Gastrocnemius medialis (tissue), 4 donors: ENCODE measurements around the gene HS3ST5. TPM values are rescaled to one million over a fixed set of nuclear protein-coding genes. Genes with fewer than 3 reads are reported as not detected.
A peak's percentile ranks its signal among the peaks of the same experiment; 100 is the strongest.
"Not testable (repeated sequence)": the region's sequence is repeated elsewhere in the genome, so short reads cannot be mapped to it uniquely, and the experiment has no call there.

Source experiments
- ATAC-seq, 2 donors: fragments of 150-250 bp; one replicate each; pipeline ENCODE4 v1.9.1; 2016
- DNase-seq, 2 donors: peaks; one replicate each; pipeline ENCODE4 v3.0.0-alpha.2; 2019
- H3K27ac ChIP-seq, 4 donors: fragments of 200-600 bp; sonication (generic); 1 replicate in 1 of 4; 2 replicates in 3 of 4; pipeline ENCODE4 v1.5.1; 2016 to 2018; ENCODE audit warnings: mild to moderate bottlenecking in 2 of 4, moderate library complexity in 1 of 4
- H3K27me3 ChIP-seq, 3 donors: fragments of 200-600 bp; sonication (generic) in 2 of 3; 1 replicate in 1 of 3; 2 replicates in 2 of 3; pipeline versions ENCODE4 v1.5.1 to v1.6.0; 2016 to 2019; ENCODE audit warnings: mild to moderate bottlenecking in 1 of 3, moderate library complexity in 1 of 3
- H3K36me3 ChIP-seq, 2 donors: fragments of 200-600 bp; sonication (generic) in 1 of 2; one replicate each; pipeline ENCODE4 v1.5.1; 2017 to 2018
- H3K4me1 ChIP-seq, 2 donors: fragments of 200-600 bp; sonication (generic) in 1 of 2; one replicate each; pipeline ENCODE4 v1.5.1; 2016 to 2017; ENCODE audit warnings: mild to moderate bottlenecking in 2 of 2
- H3K4me3 ChIP-seq, 4 donors: fragments of 200-600 bp; sonication (generic) in 3 of 4; 1 replicate in 1 of 4; 2 replicates in 3 of 4; pipeline ENCODE4 v1.5.1; 2016 to 2019; ENCODE audit warnings: mild to moderate bottlenecking in 2 of 4
- H3K9me3 ChIP-seq, 3 donors: fragments of 200-600 bp; sonication (generic) in 2 of 3; 1 replicate in 1 of 3; 2 replicates in 2 of 3; pipeline ENCODE4 v1.5.1; 2016 to 2019
- CTCF ChIP-seq, 5 experiments: fragments of 450-650 bp in 3 of 5; fragments of 200-600 bp in 2 of 5; sonication (generic) in 2 of 5; IDR thresholded peaks in 4 of 5; conservative IDR thresholded peaks in 1 of 5; 1 replicate in 4 of 5; 2 replicates in 1 of 5; pipeline ENCODE4 v1.5.1; 2016 to 2019; ENCODE audit warnings: antibody characterized with exemption in 5 of 5, mild to moderate bottlenecking in 3 of 5, moderate library complexity in 3 of 5
- POLR2A ChIP-seq, 2 donors: fragments of 450-650 bp; IDR thresholded peaks; one replicate each; pipeline ENCODE4 v1.6.1; 2017; ENCODE audit warnings: antibody characterized with exemption in 2 of 2, mild to moderate bottlenecking in 2 of 2, moderate library complexity in 2 of 2
- in situ Hi-C, 4 donors: fragments of 200-750 bp; cut with MboI; loops; one replicate each; pipeline versions ENCODE4 v1.15.0 to v1.8.0; 2017; ENCODE audit warnings: low sequenced_read_pairs in 4 of 4
- intact Hi-C: fragments of 100-400 bp; cut with DNase I; formaldehyde crosslinking; loops from one replicate; pipeline ENCODE4 v1.15.1; 2023; ENCODE audit warnings: low total_unique reads
- total RNA-seq, 4 donors: library from RNA; depleted of rRNA; stranded (reverse); fragments of >200 nt; gene quantifications; one replicate each; pipeline versions ENCODE4 v1.1.0 to v1.2.3, GENCODE V29; 2016

Gene HS3ST5
- total RNA-seq, 4 donors from 2014 or later: 0.13 to 0.41 TPM; not detected in 2

GRCh38 chr6:114033606-114034005, 309.2 kb downstream of the HS3ST5 start:
- Histone ChIP-seq H3K9me3 (no peaks in the 10 kb centered on the region), H3K4me1 (peaks cover 4 to 10% of the 10 kb centered on the region in 2 donors), H3K27ac (no peak overlapping the region), H3K36me3 (no peaks in the 10 kb centered on the region), H3K27me3 (no peaks in the 10 kb centered on the region), H3K4me3 (no peak overlapping the region)
- in situ Hi-C loops: no loop called here
- intact Hi-C loops: no loop called here
- no peak for DNase-seq
- TF ChIP-seq POLR2A (IDR thresholded peaks at IDR 0.05) (no peak), CTCF (IDR thresholded peaks at IDR 0.05 in 4 of 5, conservative IDR thresholded peaks at IDR 0.05 in 1 of 5) (no peak)
- no peak for ATAC-seq

GRCh38 chr6:114032721-114033120, 310.1 kb downstream of the HS3ST5 start:
- Histone ChIP-seq H3K9me3 (no peaks in the 10 kb centered on the region), H3K4me3 (no peak overlapping the region), H3K36me3 (no peaks in the 10 kb centered on the region), H3K4me1 (peaks cover 4 to 10% of the 10 kb centered on the region in 2 donors), H3K27ac (no peak overlapping the region), H3K27me3 (no peaks in the 10 kb centered on the region)
- no peak for TF ChIP-seq CTCF (IDR thresholded peaks at IDR 0.05 in 4 of 5, conservative IDR thresholded peaks at IDR 0.05 in 1 of 5)
- no peak for TF ChIP-seq POLR2A (IDR thresholded peaks at IDR 0.05)
- DNase-seq (no peak), ATAC-seq (no peak)
- in situ Hi-C loops: no loop called here
- intact Hi-C loops: no loop called here

- ATAC-seq (no peak), DNase-seq (no peak)
- TF ChIP-seq POLR2A (IDR thresholded peaks at IDR 0.05) (no peak), CTCF (IDR thresholded peaks at IDR 0.05 in 4 of 5, conservative IDR thresholded peaks at IDR 0.05 in 1 of 5) (no peak)
- intact Hi-C loops (no loop called here), in situ Hi-C loops (no loop called here)
- no peaks in the 10 kb centered on the region for H3K27me3 ChIP-seq
- H3K9me3 ChIP-seq: no peaks in the 10 kb centered on the region
- no peaks in the 10 kb centered on the region for H3K36me3 ChIP-seq
- H3K4me3 ChIP-seq: no peak overlapping the region
- H3K27ac ChIP-seq: no peak overlapping the region
- peaks cover 4 to 10% of the 10 kb centered on the region in 2 donors for H3K4me1 ChIP-seq
These were observed 312.1 kb downstream of the HS3ST5 start for GRCh38 chr6:114030767-114031166.

- in situ Hi-C loops: no loop called here
- no peak for TF ChIP-seq CTCF (IDR thresholded peaks at IDR 0.05 in 4 of 5, conservative IDR thresholded peaks at IDR 0.05 in 1 of 5)
- TF ChIP-seq POLR2A (IDR thresholded peaks at IDR 0.05): no peak
- Histone ChIP-seq H3K36me3 (no peaks in the 10 kb centered on the region), H3K4me1 (no peaks in the 10 kb centered on the region), H3K4me3 (no peak overlapping the region), H3K9me3 (no peaks in the 10 kb centered on the region), H3K27me3 (no peaks in the 10 kb centered on the region), H3K27ac (no peak overlapping the region)
- ATAC-seq: no peak
- intact Hi-C loops: no loop called here
- DNase-seq: no peak
These were observed 318.1 kb downstream of the HS3ST5 start for GRCh38 chr6:114024746-114025145.

GRCh38 chr6:114020196-114020595, 322.6 kb downstream of the HS3ST5 start:
- Histone ChIP-seq H3K4me3 (no peak overlapping the region), H3K27ac (no peak overlapping the region), H3K36me3 (no peaks in the 10 kb centered on the region), H3K9me3 (no peaks in the 10 kb centered on the region), H3K4me1 (no peaks in the 10 kb centered on the region), H3K27me3 (no peaks in the 10 kb centered on the region)
- in situ Hi-C loops (no loop called here), intact Hi-C loops (no loop called here)
- no peak for DNase-seq
- ATAC-seq: no peak
- TF ChIP-seq POLR2A (IDR thresholded peaks at IDR 0.05) (no peak), CTCF (IDR thresholded peaks at IDR 0.05 in 4 of 5, conservative IDR thresholded peaks at IDR 0.05 in 1 of 5) (no peak)

- DNase-seq, H3K27ac ChIP-seq, H3K4me3 ChIP-seq, in situ Hi-C loops, H3K27me3 ChIP-seq, H3K9me3 ChIP-seq, ATAC-seq, intact Hi-C loops, H3K4me1 ChIP-seq, H3K36me3 ChIP-seq: not testable (repeated sequence)
These were observed 325.7 kb downstream of the HS3ST5 start for GRCh38 chr6:114017146-114017545.

GRCh38 chr6:114014106-114014505, 328.7 kb downstream of the HS3ST5 start:
- H3K27me3 ChIP-seq, H3K9me3 ChIP-seq, H3K4me3 ChIP-seq, in situ Hi-C loops, H3K4me1 ChIP-seq, intact Hi-C loops, H3K36me3 ChIP-seq, H3K27ac ChIP-seq, ATAC-seq: not testable (repeated sequence)
- DNase-seq: peak in 1 of 2 donors; percentile 19
